Jurkat, Clone E6-1 (cell line): ENCODE measurements around the gene LMTK2.
"Not testable (repeated sequence)": the region's sequence is repeated elsewhere in the genome, so short reads cannot be mapped to it uniquely, and the experiment has no call there.

Experiments
- DNase-seq: peaks from one replicate; pipeline ENCODE4 v3.0.0-alpha.2; 2011; ENCODE audit warnings: low read depth, low spot score
- H3K4me3 ChIP-seq: 2 replicates; pipeline ENCODE4 v1.5.1; 2011; ENCODE audit warnings: mild to moderate bottlenecking, low read length, control low read depth, moderate library complexity

LMTK2 gene

GRCh38 chr7:98097042-98097645 lies 9.5 kb upstream of the LMTK2 start:
- DNase-seq: no peak
- H3K4me3 ChIP-seq: no peak overlapping the region

- no peak overlapping the region for H3K4me3 ChIP-seq
- no peak for DNase-seq
Measured at GRCh38 chr7:98100088-98100487, 6.6 kb upstream of the LMTK2 start.

GRCh38 chr7:98102170-98102569 lies 4.5 kb upstream of the LMTK2 start:
- no peak overlapping the region for H3K4me3 ChIP-seq
- DNase-seq: no peak

GRCh38 chr7:98105942-98106544 lies 619 bp upstream of the LMTK2 start:
- no peak overlapping the region; the same call in 1 of the 2 replicates for H3K4me3 ChIP-seq
- no peak for DNase-seq

GRCh38 chr7:98107313-98107721 lies 655 bp downstream of the LMTK2 start:
- H3K4me3 ChIP-seq: peak overlapping the region; percentile 67

GRCh38 chr7:98110249-98111022 lies 3.8 kb downstream of the LMTK2 start:
- H3K4me3 ChIP-seq: no peak overlapping the region
- DNase-seq: no peak

More at GRCh38 chr7:98107313-98107721, 655 bp downstream of the LMTK2 start:
- peak; percentile 22 for DNase-seq

- DNase-seq: no peak
- no peak overlapping the region for H3K4me3 ChIP-seq
Measured at GRCh38 chr7:98112077-98112476, 5.4 kb downstream of the LMTK2 start.

DNA sequence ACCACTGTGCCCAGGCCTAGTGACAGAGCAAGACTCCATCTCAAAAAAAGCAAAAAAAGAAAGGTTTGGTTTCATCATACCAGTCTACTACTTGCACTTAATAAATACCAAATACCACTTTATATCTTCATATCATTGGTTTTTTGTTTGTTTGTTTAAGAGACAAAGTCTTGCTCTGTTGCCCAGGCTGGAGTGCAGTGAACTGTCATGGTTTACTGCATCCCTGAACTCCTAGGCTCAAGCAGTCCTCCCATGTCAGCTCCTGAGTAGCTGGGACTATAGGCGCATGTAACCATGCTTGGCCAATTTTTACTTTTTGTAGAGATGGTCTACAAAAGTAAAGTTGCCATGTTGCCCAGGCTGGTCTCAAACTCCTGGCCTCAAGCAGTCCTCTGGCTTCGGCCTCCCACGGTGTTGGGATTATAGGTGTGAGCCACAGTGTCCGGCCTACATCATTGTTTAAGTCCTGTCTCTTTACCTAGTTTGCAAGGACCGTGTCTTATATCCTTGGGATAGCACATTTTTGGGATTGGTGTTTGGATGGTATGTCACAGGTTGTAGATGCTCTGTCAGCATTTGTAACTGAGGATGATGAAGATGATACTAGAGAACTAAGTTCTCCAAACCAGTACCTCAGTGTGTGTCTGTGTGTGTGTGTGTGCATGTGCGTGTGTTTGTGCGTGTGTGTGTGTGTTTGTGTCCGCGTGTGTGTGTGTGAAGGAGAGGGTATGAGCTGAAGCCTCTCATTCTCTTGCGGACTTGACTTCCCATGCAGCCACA lies 9.3 kb downstream of the LMTK2 start:
- DNase-seq: no peak

DNA sequence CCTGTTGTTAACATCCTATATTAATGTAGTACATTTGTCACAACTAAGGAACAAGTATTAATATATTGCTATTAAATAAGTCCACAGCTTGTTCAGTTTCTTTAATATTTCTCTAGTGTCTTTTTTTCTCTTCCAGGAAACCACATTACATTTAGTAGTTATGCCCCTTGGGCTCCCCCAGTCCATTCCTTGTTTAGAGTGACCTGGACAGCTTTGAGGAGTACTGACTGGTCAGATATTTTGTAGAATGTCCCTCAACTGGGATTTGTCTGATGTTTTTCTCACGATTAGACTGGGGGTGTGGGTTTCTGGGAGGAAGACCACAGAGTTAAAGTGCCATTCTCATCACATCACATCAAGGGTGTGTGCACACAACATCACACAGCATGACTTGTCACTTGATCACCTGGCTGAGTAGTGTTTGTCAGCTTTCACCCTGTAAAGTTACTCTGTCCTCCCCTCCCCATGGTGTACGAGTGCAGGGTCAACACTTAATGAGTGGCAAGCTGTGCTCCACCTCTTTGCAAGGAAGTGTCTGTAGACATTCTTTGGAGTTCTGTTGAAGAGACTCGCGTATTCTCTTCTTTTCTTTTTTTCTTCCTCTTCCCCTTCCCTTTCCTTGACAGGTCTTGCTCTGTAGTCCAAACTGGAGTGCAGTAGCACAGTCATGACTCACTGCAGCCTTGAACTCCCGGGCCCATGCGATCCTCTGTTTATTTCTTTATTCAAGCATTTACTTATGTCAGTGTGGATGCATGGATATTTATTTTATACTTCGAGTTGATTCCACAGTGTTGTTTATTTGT lies 10.2 kb downstream of the LMTK2 start:
- no peak overlapping the region for H3K4me3 ChIP-seq
- no peak for DNase-seq

More for the DNA sequence above, 9.3 kb downstream of the LMTK2 start:
- H3K4me3 ChIP-seq: no peak overlapping the region

DNA sequence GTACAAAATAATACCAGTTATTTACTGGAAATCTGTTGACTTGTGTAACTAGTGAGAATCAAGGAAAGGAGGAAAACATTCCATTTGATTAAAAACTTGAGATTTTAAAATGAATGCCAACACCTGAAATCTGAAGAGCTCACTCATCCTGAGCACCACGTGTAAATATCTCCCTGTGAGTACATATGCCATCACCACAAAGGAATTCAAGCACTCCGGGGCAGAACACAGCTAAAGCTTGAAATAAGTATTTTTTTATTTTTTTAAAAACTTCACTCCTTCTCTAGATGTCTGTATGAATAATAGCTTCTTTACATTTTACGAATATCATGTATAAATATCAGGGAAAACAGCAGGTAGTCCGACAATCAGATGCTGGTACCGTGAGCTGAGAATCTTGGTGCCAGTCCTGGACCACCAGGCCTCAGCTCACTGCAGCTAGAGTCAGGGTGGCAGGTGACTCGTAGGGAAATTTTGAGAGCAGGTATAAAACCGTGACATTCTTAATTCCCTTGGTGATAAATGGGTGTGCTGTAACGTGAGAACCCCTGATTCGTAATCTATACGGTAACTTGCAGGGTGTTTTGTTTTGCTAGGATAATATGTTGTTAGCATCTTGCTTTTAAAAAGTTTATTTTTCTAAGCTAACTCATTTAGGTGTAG lies 12.7 kb downstream of the LMTK2 start:
- no peak overlapping the region for H3K4me3 ChIP-seq
- no peak for DNase-seq

- DNase-seq: no peak
- H3K4me3 ChIP-seq: no peak overlapping the region
Measured at GRCh38 chr7:98120559-98120958, 13.9 kb downstream of the LMTK2 start.

GRCh38 chr7:98121388-98121787 lies 14.7 kb downstream of the LMTK2 start:
- not testable (repeated sequence) for DNase-seq, H3K4me3 ChIP-seq

GRCh38 chr7:98123365-98123696 lies 16.7 kb downstream of the LMTK2 start:
- DNase-seq: no peak
- H3K4me3 ChIP-seq: no peak overlapping the region

GRCh38 chr7:98125759-98126158 lies 19.1 kb downstream of the LMTK2 start:
- H3K4me3 ChIP-seq: no peak overlapping the region
- no peak for DNase-seq

GRCh38 chr7:98126311-98127142 lies 19.9 kb downstream of the LMTK2 start:
- no peak overlapping the region for H3K4me3 ChIP-seq
- no peak for DNase-seq

DNA sequence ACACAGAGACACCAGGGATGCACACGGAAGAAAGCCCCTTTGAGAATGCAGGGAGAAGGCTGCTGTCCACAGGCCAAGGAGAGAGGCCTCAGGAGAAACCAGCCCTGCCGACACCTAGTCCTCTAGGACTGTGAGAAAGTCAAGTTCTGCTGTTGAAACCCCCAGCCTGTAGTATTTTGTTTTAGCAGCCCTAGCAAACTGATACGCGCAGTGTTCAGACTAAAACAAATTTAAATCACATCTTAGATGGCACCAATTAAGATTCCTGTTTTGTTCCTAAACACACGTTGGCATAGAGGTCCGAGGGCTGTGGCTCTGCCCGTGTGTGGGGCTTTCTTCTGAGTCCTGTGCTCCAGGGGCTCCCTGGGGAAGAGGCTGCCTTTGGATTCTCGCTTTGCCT lies 21.7 kb downstream of the LMTK2 start:
- no peak overlapping the region for H3K4me3 ChIP-seq
- no peak for DNase-seq

DNA sequence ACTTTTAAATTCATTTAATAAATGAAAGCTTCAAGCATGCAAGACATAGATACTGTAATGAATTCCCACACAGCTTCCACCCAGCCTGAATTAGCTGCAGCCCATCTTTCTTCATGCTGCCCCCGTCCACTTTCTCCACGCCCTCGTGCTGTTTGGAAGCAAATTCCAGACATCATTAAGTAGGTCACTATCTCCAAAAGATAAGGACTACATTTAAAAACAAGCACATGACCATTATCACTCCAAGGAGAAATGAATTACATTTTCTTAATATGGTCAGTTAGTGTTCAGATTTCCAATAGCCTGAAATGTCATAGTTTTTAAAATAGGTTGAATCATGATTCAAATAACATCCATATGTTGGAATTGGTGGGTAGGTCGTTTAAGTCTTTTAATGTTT lies 24.3 kb downstream of the LMTK2 start:
- no peak for DNase-seq
- H3K4me3 ChIP-seq: no peak overlapping the region

DNA sequence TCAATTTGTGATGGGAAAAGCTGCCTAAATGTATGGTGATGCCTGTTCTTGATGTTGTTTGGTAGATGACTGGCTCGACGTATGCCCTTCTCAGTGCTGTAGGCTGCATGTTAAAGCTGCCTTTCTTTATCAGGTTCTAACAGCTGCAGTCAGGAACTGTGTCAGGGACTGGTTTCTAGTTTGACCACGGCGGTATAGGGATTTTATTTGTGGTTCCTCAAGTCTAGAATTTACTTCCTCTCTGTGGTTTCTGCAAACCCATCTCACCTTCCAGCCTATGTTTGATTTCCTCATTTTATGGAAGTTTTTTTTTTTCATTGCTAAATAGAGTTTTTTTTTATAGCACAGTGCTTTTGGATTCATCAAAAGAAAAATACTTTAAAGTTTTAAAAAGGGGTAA lies 26.5 kb downstream of the LMTK2 start:
- no peak overlapping the region for H3K4me3 ChIP-seq
- peak; percentile 91 for DNase-seq
